ENCODE results near the gene RPSA.
A peak's percentile ranks its signal among the peaks of the same experiment; 100 is the strongest.
"Not testable (repeated sequence)": the region's sequence is repeated elsewhere in the genome, so short reads cannot be mapped to it uniquely, and the experiment has no call there.

RPSA gene

DNA sequence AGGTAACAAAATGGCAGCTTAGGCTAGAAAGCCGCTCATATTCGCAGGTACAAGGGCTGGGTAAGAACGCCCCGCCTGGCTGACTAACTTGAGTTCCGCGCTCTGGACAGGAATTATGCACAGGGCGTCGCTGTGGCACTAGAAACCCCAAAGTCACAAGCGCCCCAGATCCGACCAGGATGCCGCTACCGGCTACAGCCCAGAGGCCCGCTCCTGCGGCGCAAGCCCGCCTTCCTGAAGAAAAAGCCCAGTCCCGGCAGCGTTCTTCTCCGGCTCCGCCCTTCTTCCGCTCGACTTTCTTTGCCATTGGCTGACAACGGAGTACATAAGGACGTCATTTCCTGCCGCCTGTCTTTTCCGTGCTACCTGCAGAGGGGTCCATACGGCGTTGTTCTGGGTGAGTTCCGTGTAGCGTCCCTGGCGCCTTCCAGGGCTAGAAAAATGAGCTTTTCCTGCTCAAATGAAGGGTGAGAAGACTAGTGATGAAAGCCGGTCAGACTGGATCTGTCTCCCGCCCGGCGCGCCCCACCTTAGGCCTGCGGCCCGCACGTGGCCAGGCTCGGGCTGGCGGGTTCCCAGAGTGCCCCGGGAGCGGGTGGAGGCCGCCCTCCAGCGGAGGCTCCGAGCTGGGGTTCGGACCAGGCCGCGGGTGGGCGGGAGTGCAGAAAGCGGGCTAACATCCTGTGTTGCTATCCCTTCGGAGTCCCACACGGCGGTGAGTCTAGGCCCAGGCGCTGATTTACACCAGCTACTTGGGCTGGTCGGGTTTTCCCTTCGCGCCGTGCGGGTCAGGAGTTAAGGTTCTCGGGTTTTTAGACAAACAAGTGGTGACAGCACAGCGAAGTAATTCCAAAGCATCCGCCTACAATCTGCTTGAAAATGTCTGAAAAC is at the start of gene RPSA:
TSS of gene RPSA (plus strand) at position 353 of the 891 bp plus-strand sequence. CDS start 934 bp downstream, outside the sequence.
- peak; percentile 78 to 90 for DNase-seq

DNA sequence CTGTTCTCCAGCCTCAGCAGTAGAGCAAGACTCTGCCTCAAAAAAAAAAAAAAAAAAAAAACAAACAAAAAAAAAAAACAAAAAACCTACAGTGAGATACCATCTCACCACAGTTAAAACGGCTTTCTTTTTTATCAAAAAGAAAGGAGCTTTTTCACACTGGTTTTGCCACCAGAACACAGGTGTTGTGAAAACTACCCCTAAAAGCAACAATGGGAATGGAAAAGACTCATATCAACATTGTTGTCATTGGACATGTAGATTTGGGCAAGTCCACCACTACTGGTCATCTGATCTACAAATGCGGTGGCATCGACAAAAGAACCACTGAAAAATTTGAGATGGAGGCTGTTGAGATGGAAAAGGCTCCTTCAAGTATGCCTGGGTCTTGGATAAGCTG is 48.2 kb upstream of the RPSA start:
- no peak for DNase-seq

DNA sequence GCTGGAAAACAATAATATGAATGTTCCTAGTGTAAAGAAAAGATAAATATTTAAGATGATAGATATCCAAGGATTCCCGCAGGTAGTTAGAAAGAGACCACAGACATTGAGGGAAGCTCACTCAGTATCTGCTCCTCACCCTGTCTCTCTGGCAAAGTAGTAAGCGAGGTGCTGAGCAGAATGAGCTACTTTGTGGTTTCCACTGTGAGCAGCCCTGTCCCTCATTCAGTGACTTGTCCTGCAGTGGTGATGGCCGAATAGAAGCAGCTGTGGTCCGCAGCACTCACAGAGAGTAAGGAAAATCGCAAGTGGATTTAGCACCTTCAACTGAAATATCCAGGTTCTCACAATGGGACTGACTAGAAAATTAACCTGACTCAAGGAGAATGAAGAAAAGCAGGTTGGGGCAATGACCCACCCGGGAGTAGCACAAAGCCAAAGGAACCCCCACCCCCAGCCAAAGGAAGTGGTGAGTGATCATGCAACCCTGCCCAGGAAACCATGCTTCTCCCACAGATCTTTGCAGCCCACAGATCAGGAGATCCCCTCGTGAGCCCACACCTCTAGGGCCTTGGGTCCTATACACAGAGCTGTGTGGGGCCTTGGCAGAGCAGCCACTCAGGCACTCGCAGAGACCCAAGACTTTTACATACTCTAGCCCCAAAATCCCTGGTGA is 45.1 kb upstream of the RPSA start:
- no peak for DNase-seq

DNA sequence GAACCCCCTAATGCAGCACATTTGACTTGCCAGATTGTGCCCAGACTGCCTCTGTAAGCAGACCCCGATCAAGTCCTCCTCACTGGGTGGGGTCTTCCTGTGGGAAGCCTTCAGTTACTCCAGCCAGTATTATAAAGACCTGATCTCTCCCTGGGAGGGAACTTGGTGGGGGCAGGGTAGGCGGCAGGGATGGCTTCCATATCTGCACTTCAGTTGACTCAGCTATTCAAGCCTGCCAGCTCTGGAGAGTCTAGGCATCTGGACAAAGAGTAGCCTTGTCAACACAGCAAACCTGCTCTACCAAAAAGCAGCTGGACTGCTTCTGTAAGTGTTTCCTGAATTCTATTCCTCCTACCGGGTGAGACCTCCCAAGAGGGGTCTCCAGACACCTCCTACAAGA is 44.3 kb upstream of the RPSA start:
- DNase-seq: no peak

DNA sequence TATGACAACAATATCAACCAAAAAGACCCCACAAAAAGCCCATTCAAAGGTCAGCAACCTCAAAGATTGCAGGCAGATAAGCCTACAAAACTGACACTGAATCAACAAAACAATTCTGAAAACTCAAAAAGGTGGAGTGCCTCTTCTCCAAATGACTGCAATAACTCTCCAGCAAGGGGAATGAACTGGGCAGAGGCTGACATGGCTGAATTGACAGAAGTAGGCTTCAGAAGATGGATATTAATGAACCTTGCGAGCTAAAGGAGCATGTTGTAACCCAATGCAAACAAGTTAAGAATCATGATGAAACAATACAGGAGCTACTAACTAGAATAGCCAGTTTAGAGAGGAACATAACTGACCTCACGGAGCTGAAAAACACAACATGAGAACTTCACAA is 43.7 kb upstream of the RPSA start:
- DNase-seq: no peak

DNA sequence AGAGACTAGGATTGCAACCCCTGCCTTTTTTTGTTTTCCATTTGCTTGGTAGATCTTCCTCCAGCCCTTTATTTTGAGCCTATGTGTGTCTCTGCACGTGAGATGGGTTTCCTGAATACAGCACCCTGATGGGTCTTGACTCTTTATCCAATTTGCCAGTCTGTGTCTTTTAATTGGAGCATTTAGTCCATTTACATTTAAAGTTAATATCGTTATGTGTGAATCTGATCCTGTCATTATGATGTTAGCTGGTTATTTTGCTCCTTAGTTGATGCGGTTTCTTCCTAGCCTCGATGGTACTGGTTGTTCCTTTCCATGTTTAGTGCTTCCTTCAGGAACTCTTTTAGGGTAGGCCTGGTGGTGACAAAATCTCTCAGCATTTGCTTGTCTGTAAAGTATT is 36.1 kb upstream of the RPSA start:
- not testable (repeated sequence) for DNase-seq

DNA sequence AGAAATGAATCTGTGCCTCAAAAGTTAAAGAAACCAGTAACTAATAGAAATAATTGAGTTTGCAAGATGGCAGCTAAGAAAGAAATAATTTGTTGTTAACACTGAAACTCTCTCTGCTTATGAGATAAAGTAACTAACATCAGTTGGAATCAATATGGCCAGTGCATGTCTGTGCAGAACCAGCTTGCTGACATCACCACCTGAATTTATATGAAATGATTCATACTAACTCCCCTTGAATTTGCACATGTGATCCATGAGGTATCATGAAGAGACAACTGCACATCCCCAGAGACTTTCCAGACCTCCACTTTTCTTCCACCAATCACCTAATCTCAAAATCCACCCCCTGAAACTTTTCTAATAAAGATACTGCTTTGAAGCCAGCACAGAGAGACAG is 33.7 kb upstream of the RPSA start:
- DNase-seq: no peak

DNA sequence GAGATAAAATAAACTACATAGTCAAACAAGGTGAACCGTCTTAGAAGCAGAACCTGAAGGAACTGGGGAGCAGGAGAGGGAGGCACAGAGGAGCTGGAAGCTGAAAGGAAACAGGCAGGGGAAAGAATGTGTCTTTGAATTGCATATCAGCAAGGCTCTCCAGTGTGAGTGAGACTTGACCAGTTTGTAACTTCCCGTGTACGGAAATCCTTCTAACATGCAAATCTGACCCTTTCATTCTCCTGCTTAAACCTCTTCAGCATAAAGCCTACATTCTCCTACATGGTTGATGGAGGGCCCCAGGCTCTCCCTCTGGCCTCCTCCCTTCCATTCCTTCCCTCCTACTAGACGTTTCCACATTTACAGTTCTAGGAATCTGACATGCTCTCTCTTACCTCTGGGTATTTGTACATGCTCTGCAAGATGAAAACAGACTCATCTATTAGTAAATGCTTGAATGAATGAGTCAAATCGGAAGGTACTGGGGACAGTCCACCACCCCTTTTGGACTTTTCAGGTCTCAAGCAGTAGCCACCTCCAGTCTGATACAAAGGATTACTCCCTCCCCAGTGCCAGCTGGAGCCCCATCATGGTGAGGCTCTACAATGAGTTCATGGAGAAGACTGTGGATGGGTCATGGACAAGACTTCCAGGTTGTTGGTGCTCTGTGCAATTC is 29.4 kb upstream of the RPSA start:
- DNase-seq: no peak

DNA sequence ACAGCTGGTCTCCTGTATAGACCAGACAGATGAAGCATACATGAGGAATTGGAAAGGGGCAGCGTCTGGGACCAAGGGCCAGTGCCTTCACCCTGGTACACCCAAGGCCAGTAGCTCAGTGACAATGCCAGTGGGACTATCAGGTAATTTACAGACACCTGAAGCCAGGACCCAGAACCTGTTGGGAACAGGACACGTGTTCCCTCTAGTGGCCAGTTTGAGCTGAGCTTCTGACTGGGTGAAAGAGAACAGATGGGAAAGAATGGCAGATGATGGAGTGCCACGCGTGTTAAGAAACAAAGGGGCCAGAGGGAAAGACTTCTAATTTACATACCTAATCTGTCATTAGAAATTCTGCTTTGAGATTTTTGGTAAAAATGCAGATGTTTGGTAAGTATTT is 28.4 kb upstream of the RPSA start:
- DNase-seq: no peak

DNA sequence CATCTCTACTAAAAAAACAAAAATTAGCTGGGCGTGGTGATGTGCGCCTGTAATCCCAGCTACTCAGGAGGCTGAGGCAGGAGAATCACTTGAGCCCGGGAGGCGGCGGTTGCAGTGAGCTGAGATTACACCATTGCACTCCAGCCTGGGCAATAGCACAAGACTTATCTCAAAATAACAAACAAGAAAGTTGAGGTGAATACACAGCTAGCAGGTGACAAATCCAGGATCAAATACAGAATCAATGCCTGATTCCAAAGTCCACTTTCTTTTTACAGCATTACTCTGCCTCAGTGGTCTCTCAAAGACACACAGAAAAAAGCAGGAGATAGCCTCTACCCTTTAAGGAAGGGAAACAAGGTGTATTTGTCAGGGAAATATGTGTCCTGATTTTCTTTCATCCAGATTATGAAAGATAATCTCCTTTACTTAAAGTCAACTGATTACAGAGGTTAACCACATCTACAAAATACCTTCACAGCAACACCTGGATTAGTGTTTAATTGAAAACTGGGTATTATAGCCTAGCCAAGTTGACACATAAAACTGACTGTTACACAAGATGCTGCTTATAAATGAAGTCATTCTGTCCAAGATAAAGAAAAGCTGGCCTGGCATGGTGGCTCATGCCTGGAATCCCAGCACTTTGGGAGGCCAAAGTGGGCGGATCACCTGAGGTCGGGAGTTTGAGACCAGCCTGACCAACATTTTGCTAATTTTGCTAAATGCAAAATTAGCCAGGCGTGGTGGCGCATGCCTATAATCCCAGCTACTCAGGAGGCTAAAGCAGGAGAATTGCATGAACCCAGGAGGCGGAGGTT is 27.4 kb upstream of the RPSA start:
- DNase-seq: no peak

DNA sequence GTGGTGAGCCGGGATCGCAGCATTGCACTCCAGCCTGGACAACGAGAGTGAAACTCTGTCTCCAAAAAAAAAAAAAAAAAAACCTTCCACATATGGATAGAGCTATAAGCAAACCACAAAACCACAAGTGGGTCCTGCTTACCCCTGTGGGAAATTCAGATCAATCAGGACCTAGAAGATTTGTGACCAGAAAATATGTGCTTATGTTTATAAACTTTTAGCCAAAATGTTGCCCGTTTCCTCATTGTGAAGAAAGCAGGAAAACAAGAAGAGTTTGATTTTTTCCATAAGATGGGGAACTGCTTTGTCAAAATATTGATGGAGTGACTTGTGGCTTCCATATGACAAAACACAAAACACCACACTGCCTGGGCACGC is 26.8 kb upstream of the RPSA start:
- DNase-seq: no peak

DNA sequence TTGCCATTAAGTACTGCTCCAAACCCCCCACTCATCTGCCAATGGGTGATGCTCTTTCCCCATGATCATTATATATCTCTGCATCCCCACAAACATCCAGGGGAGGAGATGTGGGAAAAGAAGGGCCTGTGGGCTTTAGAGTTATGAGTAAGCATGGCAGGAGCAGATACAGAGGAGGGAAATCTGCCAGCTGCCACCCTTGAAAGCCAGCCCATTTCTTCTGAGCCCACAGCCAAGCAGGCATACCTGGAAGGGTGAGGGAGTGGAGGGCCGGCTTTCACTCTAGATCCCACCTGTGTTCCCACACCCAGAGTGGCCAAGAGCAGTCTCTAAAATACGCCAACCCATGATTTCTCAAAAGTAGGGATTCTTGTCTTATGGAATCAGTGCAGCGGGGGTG is 25.1 kb upstream of the RPSA start:
- no peak for DNase-seq

DNA sequence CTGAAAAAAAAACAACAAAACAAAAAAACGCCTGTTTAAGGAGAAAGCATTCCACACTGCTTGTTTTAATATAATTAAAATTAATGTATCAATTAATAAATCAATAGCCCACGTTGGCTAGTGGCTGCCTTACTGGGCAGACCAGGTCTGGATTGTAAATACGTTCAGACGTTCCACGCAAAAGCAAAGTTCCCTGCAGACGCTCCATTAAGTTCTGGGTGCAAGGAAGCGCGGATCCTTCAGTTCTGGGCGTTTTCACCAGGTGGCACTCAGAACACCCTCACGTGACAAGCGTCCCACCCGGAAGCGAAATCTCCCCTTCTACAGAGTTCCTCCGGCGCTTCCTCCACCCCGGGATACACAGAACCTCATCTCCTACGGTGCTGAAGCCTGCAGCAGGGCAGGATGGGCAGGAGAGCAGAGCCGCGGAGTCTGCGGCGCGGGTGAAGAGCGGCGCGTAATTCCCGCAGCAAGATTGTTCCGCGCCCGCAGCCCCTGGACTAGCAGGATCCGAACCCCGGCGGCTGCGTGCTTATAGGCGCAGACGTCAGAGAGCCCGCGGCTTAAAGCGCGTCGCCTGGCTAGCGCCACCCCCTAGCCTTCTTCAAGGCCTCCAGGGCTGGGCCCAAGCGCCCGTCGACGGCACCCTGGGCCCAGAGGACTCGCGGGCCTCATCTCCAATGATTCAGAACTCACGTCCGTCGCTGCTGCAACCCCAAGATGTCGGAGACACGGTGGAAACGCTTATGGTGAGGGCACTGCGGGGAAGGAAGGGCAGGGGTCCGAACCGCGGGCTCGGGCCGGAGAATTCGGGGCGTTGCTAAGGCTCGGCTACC is 23.3 kb upstream of the RPSA start, which contains the start of gene SLC25A38:
TSS of gene SLC25A38 (plus strand) at position 326 of the 836 bp plus-strand sequence. CDS start at position 681, 355 bp downstream.
- no peak for DNase-seq

DNA sequence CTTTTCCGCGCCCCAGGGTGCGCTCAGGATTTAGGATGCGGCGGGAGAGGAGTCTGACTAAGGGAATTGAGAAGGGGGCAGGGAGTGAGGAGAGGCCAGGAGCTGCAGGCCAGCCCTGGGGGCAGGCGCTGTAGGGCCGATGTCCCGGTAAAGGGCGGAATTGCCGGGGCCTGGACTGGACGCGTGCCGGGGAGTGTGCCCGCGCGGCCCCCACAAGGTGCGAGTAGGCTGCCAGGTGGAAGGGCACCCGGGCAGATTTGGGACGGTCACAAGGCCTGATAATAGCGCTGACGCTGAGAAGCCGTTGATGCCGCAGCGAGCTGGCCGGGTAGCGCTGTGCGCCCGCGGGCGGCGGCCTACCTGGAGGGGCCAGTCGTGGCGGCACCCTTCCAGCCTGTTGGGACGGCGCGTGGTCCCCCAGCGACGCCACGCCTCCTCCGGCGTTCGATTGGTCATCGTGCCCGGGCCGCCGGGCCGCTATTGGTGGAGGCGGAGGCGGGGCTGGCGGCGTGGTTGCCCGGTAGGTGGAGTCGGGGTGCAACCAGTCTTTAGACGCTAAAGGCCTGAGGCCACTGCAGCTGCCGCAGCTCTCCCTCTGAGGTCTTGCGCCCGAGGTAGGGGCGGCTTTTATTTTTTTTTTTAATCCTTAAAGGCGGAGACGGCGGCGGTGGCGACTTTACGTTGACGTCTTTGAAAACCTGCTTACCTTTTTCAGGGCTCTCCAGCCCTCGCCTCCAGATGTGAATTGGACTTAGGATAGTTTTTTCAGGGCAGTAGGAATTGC is 22.4 kb upstream of the RPSA start:
- no peak for DNase-seq

DNA sequence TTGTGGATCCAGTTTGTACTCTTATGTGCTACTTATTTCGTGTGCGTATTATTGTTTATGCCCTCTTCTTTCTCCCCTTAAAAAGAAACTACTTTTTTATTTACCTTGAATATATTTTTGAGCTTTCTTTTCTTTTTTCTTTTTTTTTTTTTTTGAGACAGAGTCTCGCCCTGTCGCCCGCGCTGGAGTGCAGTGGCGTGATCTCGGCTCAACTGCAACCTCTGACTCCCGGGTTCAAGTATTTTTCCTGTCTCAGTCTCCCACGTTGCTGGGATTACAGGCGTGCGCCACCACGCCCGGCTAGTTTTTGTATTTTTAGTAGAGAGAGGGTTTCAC is 21.9 kb upstream of the RPSA start:
- no peak for DNase-seq

DNA sequence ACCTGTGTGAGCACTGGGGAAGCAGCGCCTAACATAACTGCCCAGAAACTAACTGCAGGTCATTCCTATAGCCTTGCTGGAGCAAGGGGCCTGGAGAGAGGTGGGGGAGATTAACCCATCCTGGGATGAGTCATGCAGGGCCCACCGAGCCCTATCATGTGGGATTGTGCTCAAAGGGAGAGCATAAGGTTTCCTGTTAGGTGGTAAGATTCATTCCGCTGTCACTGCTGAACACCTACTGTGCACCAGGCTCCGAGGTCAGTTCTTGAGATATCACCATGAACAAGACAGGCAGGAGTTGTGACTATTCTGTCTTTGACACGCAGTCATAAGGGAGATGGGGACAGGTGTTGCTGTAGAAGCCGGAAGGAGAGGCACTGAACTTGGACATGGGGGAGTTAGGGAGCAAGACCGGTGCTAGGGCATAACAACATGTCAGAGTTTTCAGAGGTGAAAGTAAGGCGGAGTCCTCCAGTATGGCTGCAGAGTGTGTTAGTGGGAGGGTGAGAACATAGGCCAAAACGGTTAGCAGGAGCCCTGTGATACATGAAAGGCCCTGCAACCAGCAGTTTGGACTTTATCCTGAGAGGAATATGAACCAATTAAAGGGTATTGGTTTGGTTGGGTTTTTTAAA is 20.9 kb upstream of the RPSA start:
- no peak for DNase-seq

DNA sequence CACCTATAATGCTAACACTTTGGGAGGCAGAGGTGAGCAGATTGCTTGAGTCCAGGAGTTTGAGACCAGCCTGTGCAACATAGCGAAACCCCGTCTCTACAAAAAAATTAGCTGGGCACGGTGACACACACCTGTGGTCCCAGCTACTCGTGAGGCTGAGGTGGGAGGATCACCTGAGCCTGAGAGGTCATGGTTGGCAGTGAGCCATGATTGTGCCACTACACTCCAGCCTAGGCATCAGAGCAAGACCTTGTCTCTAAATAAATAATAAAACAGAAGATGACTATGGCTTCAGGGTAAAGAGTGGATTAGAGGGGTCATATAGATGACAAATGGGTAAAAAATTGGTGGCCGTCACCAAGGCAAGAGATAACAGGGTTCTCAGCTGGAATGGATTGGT is 20.2 kb upstream of the RPSA start:
- no peak for DNase-seq

DNA sequence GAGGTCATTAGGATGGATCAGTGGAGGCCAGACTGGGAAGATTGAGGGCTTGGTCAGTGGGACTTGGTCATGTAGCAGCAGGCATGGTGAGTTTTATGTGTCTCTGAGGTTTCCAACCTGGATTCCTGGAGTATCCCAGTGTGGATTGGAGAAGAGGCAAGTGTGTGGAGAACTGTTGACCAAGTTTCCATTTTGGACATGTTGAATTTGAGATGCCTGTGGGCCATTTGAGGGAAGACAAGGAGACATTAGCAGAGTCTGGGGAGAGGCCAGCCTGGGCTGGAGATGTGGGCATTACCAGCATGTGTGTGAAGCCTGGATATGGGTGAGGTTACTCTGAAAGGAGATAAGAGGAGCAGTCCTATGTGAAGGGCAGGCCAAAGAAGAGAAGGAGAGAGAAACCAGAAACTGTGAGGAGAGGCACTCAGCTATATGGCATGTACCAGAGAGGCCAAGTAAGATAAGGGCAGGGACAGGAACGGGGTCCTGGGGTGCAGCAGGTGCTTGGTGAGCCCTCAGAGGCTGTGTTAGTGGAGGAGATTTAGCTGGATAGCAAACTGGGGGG is 19.0 kb upstream of the RPSA start:
- DNase-seq: no peak

DNA sequence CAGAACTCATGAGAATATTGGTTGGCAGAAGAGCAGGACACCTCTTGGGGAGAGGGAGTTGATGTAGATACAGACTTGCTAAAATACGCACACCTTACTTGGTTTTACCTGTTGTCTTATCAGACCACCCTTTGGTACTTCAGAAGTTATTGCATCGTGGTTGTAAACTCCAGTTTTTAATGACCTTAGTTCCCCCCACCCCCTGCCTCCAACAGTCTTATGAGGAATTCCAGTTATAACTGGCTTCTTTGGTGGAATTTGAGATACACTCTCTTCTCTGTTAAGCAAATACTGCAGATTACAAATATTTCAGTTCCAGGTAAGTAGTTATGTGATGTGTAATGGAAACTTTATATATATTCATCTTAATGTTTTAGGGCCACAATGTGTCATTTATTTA is 18.4 kb upstream of the RPSA start:
- DNase-seq: no peak

DNA sequence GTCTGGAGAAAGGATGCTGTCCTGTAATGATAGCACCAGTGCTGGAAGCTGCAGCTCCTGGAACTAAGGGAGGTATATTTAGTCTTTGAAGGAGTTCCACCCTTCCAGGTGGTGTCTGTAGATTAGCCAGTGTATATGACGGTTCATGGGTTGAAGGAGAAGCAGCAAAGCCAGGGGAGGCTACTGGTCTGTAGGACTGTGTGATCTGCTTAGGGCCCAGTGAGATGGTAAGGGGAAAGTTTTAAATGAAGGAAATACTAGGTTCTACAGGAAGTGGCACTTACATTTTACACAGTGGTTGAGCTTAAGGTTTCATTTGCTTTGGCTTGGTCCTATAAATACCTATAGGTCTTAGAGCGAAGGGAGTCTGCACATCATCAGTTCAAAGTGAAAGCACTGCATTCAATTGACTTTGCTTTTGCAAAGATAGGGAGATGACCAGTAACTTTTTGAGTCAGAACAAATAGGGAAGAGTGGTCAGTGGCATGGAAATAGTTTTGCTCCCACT is 17.7 kb upstream of the RPSA start:
- DNase-seq: no peak

All from NCI-H446 (cell line).